ENCODE measurements around the gene NAB2. TPM values are rescaled to one million over a fixed set of nuclear protein-coding genes. Genes with fewer than 3 reads are reported as not detected.

The NAB2 gene
- total RNA-seq, 6 experiments from 2014 or later, result 37.9 to 48.1 (median 44.8) TPM

DNA sequence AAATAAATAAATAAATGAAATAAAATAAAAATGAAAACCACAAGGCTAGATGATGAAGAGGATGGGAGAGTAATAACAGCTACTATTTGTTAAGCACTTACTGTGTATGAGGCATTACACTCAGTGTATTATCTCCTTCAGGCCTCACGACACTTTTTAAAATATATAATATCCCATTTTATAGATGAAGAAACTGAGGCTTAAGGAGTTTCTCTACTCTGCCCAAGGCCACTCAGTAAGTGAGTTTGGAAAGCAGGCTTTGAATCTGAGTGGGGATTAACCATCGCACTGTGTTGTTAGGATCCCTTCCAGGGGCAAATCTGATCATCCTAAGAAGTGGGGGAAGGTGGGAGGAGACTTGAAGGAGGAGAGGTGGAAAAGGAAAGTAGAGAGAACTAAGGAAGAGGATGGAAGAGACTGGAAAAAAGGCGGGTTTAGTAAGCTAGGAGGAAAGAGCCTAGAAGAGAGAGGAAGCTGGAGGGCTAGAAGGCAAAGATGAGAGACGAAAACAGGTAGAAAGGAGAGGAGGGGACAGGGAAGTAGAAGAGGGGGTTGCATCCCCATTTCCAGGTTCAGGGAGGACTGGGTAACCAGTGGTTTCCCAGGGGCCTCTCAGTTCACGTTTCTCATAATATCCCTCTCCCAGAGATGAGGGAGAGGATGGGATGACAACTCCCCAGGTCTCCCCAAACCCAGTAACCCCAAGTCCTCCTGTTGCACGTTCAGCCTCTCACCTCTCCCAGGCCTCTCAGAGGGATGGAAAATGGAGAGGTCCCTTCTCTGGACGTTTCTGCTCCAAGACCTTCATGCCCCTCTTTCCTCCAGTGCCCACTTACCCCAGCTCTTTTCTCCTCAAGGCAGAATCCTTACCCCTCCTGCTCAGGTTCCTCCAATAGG is 20.5 kb downstream of the NAB2 start:
- DNase-seq, result no peak
- peaks cover 42% of the 10 kb centered on the region for H3K4me1 Mint-ChIP-seq (ENCODE audit: low read depth)
- TF ChIP-seq, protein P1, sequence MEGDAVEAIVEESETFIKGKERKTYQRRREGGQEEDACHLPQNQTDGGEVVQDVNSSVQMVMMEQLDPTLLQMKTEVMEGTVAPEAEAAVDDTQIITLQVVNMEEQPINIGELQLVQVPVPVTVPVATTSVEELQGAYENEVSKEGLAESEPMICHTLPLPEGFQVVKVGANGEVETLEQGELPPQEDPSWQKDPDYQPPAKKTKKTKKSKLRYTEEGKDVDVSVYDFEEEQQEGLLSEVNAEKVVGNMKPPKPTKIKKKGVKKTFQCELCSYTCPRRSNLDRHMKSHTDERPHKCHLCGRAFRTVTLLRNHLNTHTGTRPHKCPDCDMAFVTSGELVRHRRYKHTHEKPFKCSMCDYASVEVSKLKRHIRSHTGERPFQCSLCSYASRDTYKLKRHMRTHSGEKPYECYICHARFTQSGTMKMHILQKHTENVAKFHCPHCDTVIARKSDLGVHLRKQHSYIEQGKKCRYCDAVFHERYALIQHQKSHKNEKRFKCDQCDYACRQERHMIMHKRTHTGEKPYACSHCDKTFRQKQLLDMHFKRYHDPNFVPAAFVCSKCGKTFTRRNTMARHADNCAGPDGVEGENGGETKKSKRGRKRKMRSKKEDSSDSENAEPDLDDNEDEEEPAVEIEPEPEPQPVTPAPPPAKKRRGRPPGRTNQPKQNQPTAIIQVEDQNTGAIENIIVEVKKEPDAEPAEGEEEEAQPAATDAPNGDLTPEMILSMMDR (IDR thresholded peaks at IDR 0.05), result no peak
- H3K27me3 Mint-ChIP-seq (ENCODE audit: insufficient read depth), result peaks cover 9% of the 10 kb centered on the region
- peak overlapping the region; percentile 89 for H3K27ac Mint-ChIP-seq
- peak overlapping the region; percentile 92 for H3K4me3 Mint-ChIP-seq
- H3K36me3 Mint-ChIP-seq (ENCODE audit: low read depth), result peaks cover 18% of the 10 kb centered on the region
- peaks cover 5% of the 10 kb centered on the region for H3K9me3 Mint-ChIP-seq

DNA sequence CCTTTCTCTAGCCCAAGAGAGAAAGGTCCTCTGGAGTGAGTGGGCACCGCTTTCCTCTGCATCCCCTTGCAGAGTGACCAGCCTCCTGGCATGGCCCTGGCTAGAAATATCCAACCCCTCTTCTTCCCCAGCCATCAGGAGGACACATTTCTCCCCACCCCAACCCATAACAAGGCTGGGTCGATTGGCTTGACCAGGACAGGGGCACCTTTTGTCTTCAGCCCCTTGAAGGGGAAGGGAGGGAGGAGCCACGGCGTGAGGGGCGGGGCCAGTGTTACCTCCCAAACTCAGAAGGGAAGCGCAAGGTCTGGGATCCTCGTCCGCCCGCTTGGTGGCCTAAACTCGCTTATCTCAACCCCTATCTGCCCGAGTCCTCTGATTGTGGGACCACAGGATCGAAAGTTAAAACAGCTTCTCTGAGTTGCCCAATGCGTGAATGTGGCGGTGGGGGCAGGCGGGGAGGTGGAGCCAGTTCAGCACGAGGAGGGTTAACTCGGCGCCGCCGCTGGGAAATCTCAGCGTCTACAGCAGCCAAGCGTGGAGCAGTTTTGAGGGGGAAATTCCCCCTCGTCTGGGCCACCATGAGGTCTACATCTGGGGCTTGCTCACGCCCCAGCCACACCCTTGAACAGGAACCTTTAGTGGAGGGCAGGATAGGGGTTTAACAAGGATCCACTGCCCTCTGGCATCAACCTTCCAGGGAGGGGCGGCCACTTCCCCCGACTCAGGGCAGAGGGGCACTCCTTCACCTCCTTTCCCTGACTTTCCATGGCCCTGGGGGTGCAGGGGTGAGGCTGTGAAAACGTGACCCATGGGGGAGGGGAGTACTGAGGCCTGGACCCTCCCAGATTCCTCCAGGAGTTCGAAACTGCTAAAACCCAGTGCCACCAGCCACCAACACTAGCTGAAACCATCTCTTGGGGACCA is 21.5 kb downstream of the NAB2 start:
- Mint-ChIP-seq H3K4me3 (peak overlapping the region; percentile 92), H3K4me1 (ENCODE audit: low read depth) (peaks cover 42% of the 10 kb centered on the region), H3K36me3 (ENCODE audit: low read depth) (peaks cover 18% of the 10 kb centered on the region), H3K27me3 (ENCODE audit: insufficient read depth) (peaks cover 9% of the 10 kb centered on the region), H3K9me3 (peaks cover 5% of the 10 kb centered on the region), H3K27ac (peak overlapping the region; percentile 89)
- TF ChIP-seq, protein P1 (IDR thresholded peaks at IDR 0.05), result no peak; the same call in 1 of the 2 replicates
- peak; percentile 53 for DNase-seq

GRCh38 chr12:57111031-57111734 is 22.3 kb downstream of the NAB2 start, which contains the start of gene STAT6:
TSS of gene STAT6 (minus strand) at chr12:57111362. CDS start at chr12:57108278, 3,084 bp downstream.
- H3K27ac Mint-ChIP-seq, result peak within 1 kb of the TSS; percentile 89
- TF ChIP-seq, protein P1 (IDR thresholded peaks at IDR 0.05), result peak; percentile 47; the same call in 1 of the 2 replicates
- H3K27me3 Mint-ChIP-seq (ENCODE audit: insufficient read depth), result peaks cover 9% of the 10 kb centered on the region
- peaks cover 18% of the 10 kb centered on the region for H3K36me3 Mint-ChIP-seq (ENCODE audit: low read depth)
- peaks cover 42% of the 10 kb centered on the region for H3K4me1 Mint-ChIP-seq (ENCODE audit: low read depth)
- peaks cover 5% of the 10 kb centered on the region for H3K9me3 Mint-ChIP-seq
- H3K4me3 Mint-ChIP-seq, result peak within 1 kb of the TSS; percentile 92
- peak; percentile 88 for DNase-seq

DNA sequence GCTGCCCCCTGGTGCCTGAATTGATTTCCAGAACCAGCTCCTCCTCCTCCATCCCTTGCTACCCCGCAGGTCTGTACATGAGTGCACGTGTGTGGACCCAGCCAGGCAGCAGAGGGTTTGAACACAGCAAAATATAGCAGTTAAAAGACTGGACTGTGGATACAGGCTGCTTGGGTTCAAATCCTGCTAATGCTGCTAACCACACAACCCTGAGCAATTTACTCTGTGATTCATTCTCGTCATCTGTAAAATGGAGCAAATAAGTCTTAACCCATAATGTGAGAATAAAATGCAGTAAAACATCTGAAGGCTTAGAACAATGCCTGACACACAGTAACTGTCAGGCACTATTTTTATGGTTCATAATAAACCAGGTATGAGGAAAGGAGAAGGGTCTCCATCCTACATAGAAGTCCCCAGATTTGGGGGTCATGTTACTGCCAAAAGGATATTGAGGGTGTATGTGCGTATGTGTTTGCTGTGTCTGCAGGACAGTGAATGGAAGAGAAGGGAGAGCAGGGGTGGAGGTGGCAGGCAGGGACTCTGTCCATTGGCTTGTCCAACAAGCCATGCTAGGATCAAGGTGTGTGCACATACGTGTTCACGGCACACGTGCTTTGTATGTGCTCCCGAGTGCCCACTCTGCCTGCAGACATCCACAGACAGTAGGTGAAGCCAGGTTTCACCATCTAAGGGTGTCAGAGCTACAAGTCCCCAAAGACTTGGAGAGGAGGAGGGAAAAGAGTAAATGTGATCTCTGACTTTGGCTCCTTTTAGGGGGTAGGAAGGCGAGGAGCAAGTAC is 23.8 kb downstream of the NAB2 start:
- no peak overlapping the region for H3K27ac Mint-ChIP-seq
- H3K4me1 Mint-ChIP-seq (ENCODE audit: low read depth), result peaks cover 40% of the 10 kb centered on the region
- H3K4me3 Mint-ChIP-seq, result peak overlapping the region; percentile 92; the same call in 1 of the 2 replicates
- H3K27me3 Mint-ChIP-seq (ENCODE audit: insufficient read depth), result peaks cover 9% of the 10 kb centered on the region
- peaks cover 5% of the 10 kb centered on the region for H3K9me3 Mint-ChIP-seq
- no peak for DNase-seq
- peaks cover 5% of the 10 kb centered on the region; the same call in 1 of the 2 replicates for H3K36me3 Mint-ChIP-seq (ENCODE audit: low read depth)
- TF ChIP-seq, protein P1 (IDR thresholded peaks at IDR 0.05), result peak; percentile 87
